IPS-15b (cell line): Measurements from ENCODE around the gene ARHGAP32.

ENCODE experiments used
- H3K27me3 ChIP-seq: one replicate; pipeline ENCODE4 v1.6.1; 2013; ENCODE audit warnings: low read length; ENCODE audit not compliant: control insufficient read depth, insufficient read depth
- H3K36me3 ChIP-seq: one replicate; pipeline ENCODE4 v1.6.1; 2013; ENCODE audit warnings: low read length; ENCODE audit not compliant: control insufficient read depth, insufficient read depth
- H3K4me1 ChIP-seq: one replicate; pipeline ENCODE4 v1.6.1; 2013; ENCODE audit warnings: mild to moderate bottlenecking, low read length; ENCODE audit not compliant: control insufficient read depth, insufficient read depth
- H3K4me3 ChIP-seq: one replicate; pipeline ENCODE4 v1.5.1; 2013; ENCODE audit warnings: low read depth, low read length
- H3K9ac ChIP-seq: one replicate; pipeline ENCODE4 v1.6.1; 2013; ENCODE audit warnings: low read depth, mild to moderate bottlenecking, low read length
- H3K9me3 ChIP-seq: one replicate; pipeline ENCODE4 v1.6.1; 2013; ENCODE audit warnings: mild to moderate bottlenecking, low read length; ENCODE audit not compliant: control insufficient read depth, insufficient read depth

ARHGAP32 gene

GRCh38 chr11:129093283-129093682, 98.8 kb downstream of the ARHGAP32 start:
- H3K36me3 ChIP-seq, result no peaks in the 10 kb centered on the region
- no peak overlapping the region for H3K4me3 ChIP-seq
- no peaks in the 10 kb centered on the region for H3K27me3 ChIP-seq
- no peaks in the 10 kb centered on the region for H3K9me3 ChIP-seq
- no peak overlapping the region for H3K9ac ChIP-seq
- no peaks in the 10 kb centered on the region for H3K4me1 ChIP-seq

- no peaks in the 10 kb centered on the region for H3K4me1 ChIP-seq
- no peak overlapping the region for H3K4me3 ChIP-seq
- H3K9ac ChIP-seq, result no peak overlapping the region
- H3K27me3 ChIP-seq, result no peaks in the 10 kb centered on the region
- H3K9me3 ChIP-seq, result no peaks in the 10 kb centered on the region
- H3K36me3 ChIP-seq, result no peaks in the 10 kb centered on the region
These were observed 102.1 kb downstream of the ARHGAP32 start for GRCh38 chr11:129090056-129090455.

- H3K4me1 ChIP-seq, result no peaks in the 10 kb centered on the region
- no peaks in the 10 kb centered on the region for H3K36me3 ChIP-seq
- H3K9ac ChIP-seq, result no peak overlapping the region
- no peaks in the 10 kb centered on the region for H3K9me3 ChIP-seq
- H3K4me3 ChIP-seq, result no peak overlapping the region
- no peaks in the 10 kb centered on the region for H3K27me3 ChIP-seq
These were observed 102.8 kb downstream of the ARHGAP32 start for GRCh38 chr11:129089279-129089678.

GRCh38 chr11:129086976-129087375, 105.1 kb downstream of the ARHGAP32 start:
- no peaks in the 10 kb centered on the region for H3K4me1 ChIP-seq
- H3K4me3 ChIP-seq, result no peak overlapping the region
- no peaks in the 10 kb centered on the region for H3K27me3 ChIP-seq
- no peaks in the 10 kb centered on the region for H3K36me3 ChIP-seq
- no peak overlapping the region for H3K9ac ChIP-seq
- H3K9me3 ChIP-seq, result no peaks in the 10 kb centered on the region

- H3K27me3 ChIP-seq, result no peaks in the 10 kb centered on the region
- no peaks in the 10 kb centered on the region for H3K9me3 ChIP-seq
- no peaks in the 10 kb centered on the region for H3K4me1 ChIP-seq
- no peak overlapping the region for H3K4me3 ChIP-seq
- H3K36me3 ChIP-seq, result no peaks in the 10 kb centered on the region
- no peak overlapping the region for H3K9ac ChIP-seq
These were observed 114.9 kb downstream of the ARHGAP32 start for GRCh38 chr11:129077191-129077590.

GRCh38 chr11:129075757-129076156, 116.4 kb downstream of the ARHGAP32 start:
- H3K27me3 ChIP-seq, result no peaks in the 10 kb centered on the region
- H3K36me3 ChIP-seq, result no peaks in the 10 kb centered on the region
- no peaks in the 10 kb centered on the region for H3K4me1 ChIP-seq
- no peak overlapping the region for H3K9ac ChIP-seq
- no peaks in the 10 kb centered on the region for H3K9me3 ChIP-seq
- H3K4me3 ChIP-seq, result no peak overlapping the region

GRCh38 chr11:129067454-129067853, 124.7 kb downstream of the ARHGAP32 start:
- no peaks in the 10 kb centered on the region for H3K9me3 ChIP-seq
- H3K4me1 ChIP-seq, result no peaks in the 10 kb centered on the region
- no peaks in the 10 kb centered on the region for H3K36me3 ChIP-seq
- H3K27me3 ChIP-seq, result no peaks in the 10 kb centered on the region
- no peak overlapping the region for H3K9ac ChIP-seq
- no peak overlapping the region for H3K4me3 ChIP-seq

- H3K9me3 ChIP-seq, result no peaks in the 10 kb centered on the region
- H3K4me3 ChIP-seq, result no peak overlapping the region
- no peaks in the 10 kb centered on the region for H3K27me3 ChIP-seq
- H3K9ac ChIP-seq, result no peak overlapping the region
- H3K4me1 ChIP-seq, result no peaks in the 10 kb centered on the region
- no peaks in the 10 kb centered on the region for H3K36me3 ChIP-seq
These were observed 125.9 kb downstream of the ARHGAP32 start for GRCh38 chr11:129066229-129066628.

GRCh38 chr11:129063118-129063517, 129.0 kb downstream of the ARHGAP32 start:
- Histone ChIP-seq H3K9ac (no peak overlapping the region), H3K27me3 (no peaks in the 10 kb centered on the region), H3K4me3 (no peak overlapping the region), H3K4me1 (no peaks in the 10 kb centered on the region), H3K36me3 (no peaks in the 10 kb centered on the region), H3K9me3 (no peaks in the 10 kb centered on the region)

- Histone ChIP-seq H3K9ac (no peak overlapping the region), H3K27me3 (no peaks in the 10 kb centered on the region), H3K4me1 (no peaks in the 10 kb centered on the region), H3K4me3 (no peak overlapping the region), H3K9me3 (no peaks in the 10 kb centered on the region), H3K36me3 (no peaks in the 10 kb centered on the region)
These were observed 130.5 kb downstream of the ARHGAP32 start for GRCh38 chr11:129061492-129062230.

GRCh38 chr11:129056916-129057315, 135.2 kb downstream of the ARHGAP32 start:
- Histone ChIP-seq H3K9me3 (no peaks in the 10 kb centered on the region), H3K4me1 (no peaks in the 10 kb centered on the region), H3K9ac (no peak overlapping the region), H3K27me3 (no peaks in the 10 kb centered on the region), H3K36me3 (no peaks in the 10 kb centered on the region), H3K4me3 (no peak overlapping the region)

GRCh38 chr11:129055196-129055595, 136.9 kb downstream of the ARHGAP32 start:
- Histone ChIP-seq H3K9ac (no peak overlapping the region), H3K27me3 (no peaks in the 10 kb centered on the region), H3K4me1 (no peaks in the 10 kb centered on the region), H3K9me3 (no peaks in the 10 kb centered on the region), H3K4me3 (no peak overlapping the region), H3K36me3 (no peaks in the 10 kb centered on the region)
